Type B pancreatic cell (in vitro differentiated cells): ENCODE data around the gene NUP205. TPM values are rescaled to one million over a fixed set of nuclear protein-coding genes. Genes with fewer than 3 reads are reported as not detected.

Source experiments
- DNase-seq: peaks from one replicate; pipeline ENCODE4 v3.0.0; 2021; ENCODE audit warnings: mixed read lengths; ENCODE audit not compliant: unreplicated experiment; ENCODE audit errors: extremely low spot score
- H3K27ac Mint-ChIP-seq: 2 replicates; pipeline ENCODE4 v1.8.0; 2021; ENCODE audit warnings: mild to moderate bottlenecking, mixed read lengths
- H3K27me3 Mint-ChIP-seq: 2 replicates; pipeline ENCODE4 v1.8.0; 2021; ENCODE audit warnings: mixed read lengths
- H3K36me3 Mint-ChIP-seq: 2 replicates; pipeline ENCODE4 v1.8.0; 2021; ENCODE audit warnings: mixed read lengths
- H3K4me1 Mint-ChIP-seq: one replicate; pipeline ENCODE4 v1.8.0; 2021; ENCODE audit warnings: mixed read lengths; ENCODE audit not compliant: unreplicated experiment
- H3K4me3 Mint-ChIP-seq: 2 replicates; pipeline ENCODE4 v1.8.0; 2021; ENCODE audit warnings: mild to moderate bottlenecking, mixed read lengths
- H3K9me3 Mint-ChIP-seq: 2 replicates; pipeline ENCODE4 v1.8.0; 2021; ENCODE audit warnings: mixed read lengths
- CTCF ChIP-seq: fragments of 200-600 bp; sonication (generic); conservative IDR thresholded peaks from 2 replicates; pipeline ENCODE4 v1.5.0; 2021; ENCODE audit warnings: antibody characterized with exemption, mild to moderate bottlenecking
- total RNA-seq: library from RNA; stranded (reverse); gene quantifications from 2 replicates; pipeline ENCODE4 v1.2.1, GENCODE V29; 2021; ENCODE audit warnings: low replicate concordance

Gene NUP205
- total RNA-seq, 1 donor from 2014 or later, result 102 TPM

GRCh38 chr7:135584362-135585353 is 26.9 kb downstream of the NUP205 start:
- no peak overlapping the region for H3K27ac Mint-ChIP-seq
- H3K9me3 Mint-ChIP-seq, result no peaks in the 10 kb centered on the region
- H3K4me3 Mint-ChIP-seq, result no peak overlapping the region
- no peaks in the 10 kb centered on the region for H3K4me1 Mint-ChIP-seq
- H3K36me3 Mint-ChIP-seq, result peaks cover 24% of the 10 kb centered on the region
- no peak for TF ChIP-seq CTCF
- H3K27me3 Mint-ChIP-seq, result no peaks in the 10 kb centered on the region
- no peak for DNase-seq

- H3K36me3 Mint-ChIP-seq, result peaks cover 33% of the 10 kb centered on the region
- no peak overlapping the region for H3K4me3 Mint-ChIP-seq
- DNase-seq, result no peak
- no peaks in the 10 kb centered on the region for H3K27me3 Mint-ChIP-seq
- no peak for TF ChIP-seq CTCF
- H3K27ac Mint-ChIP-seq, result no peak overlapping the region
- no peaks in the 10 kb centered on the region for H3K4me1 Mint-ChIP-seq
- H3K9me3 Mint-ChIP-seq, result no peaks in the 10 kb centered on the region
These were observed 39.6 kb downstream of the NUP205 start for GRCh38 chr7:135597181-135597925.

GRCh38 chr7:135597926-135598305 is 40.2 kb downstream of the NUP205 start:
- H3K36me3 Mint-ChIP-seq, result peaks cover 34% of the 10 kb centered on the region
- no peak for TF ChIP-seq CTCF
- no peaks in the 10 kb centered on the region for H3K9me3 Mint-ChIP-seq

GRCh38 chr7:135599471-135599870 is 41.8 kb downstream of the NUP205 start:
- Mint-ChIP-seq H3K4me3 (no peak overlapping the region), H3K4me1 (no peaks in the 10 kb centered on the region), H3K9me3 (no peaks in the 10 kb centered on the region), H3K27me3 (no peaks in the 10 kb centered on the region), H3K27ac (no peak overlapping the region), H3K36me3 (peaks cover 33% of the 10 kb centered on the region)
- DNase-seq, result no peak
- TF ChIP-seq CTCF, result no peak

More at GRCh38 chr7:135597926-135598305, 40.2 kb downstream of the NUP205 start:
- H3K27ac Mint-ChIP-seq, result no peak overlapping the region
- H3K4me1 Mint-ChIP-seq, result no peaks in the 10 kb centered on the region
- no peak overlapping the region for H3K4me3 Mint-ChIP-seq
- H3K27me3 Mint-ChIP-seq, result no peaks in the 10 kb centered on the region
- no peak for DNase-seq

GRCh38 chr7:135600226-135600625 is 42.5 kb downstream of the NUP205 start:
- H3K4me3 Mint-ChIP-seq, result no peak overlapping the region
- H3K9me3 Mint-ChIP-seq, result no peaks in the 10 kb centered on the region
- H3K36me3 Mint-ChIP-seq, result peaks cover 30% of the 10 kb centered on the region
- DNase-seq, result no peak
- TF ChIP-seq CTCF, result no peak
- H3K4me1 Mint-ChIP-seq, result no peaks in the 10 kb centered on the region
- H3K27ac Mint-ChIP-seq, result no peak overlapping the region
- H3K27me3 Mint-ChIP-seq, result no peaks in the 10 kb centered on the region
